H1 (cell line): ENCODE measurements around the gene CD151.

Source experiments
- ASH2L ChIP-seq: fragments of 200-600, 300-600 bp; sonication (generic); IDR thresholded peaks from one replicate; pipeline ENCODE4 v1.7.1; 2017; ENCODE audit warnings: low read length
- CTCF ChIP-seq, 3 experiments: IDR thresholded peaks; 1 replicate in 2 of 3; 2 replicates in 1 of 3; pipeline versions ENCODE4 v1.5.1 to v1.6.1; 2011; ENCODE audit warnings: low read length in 3 of 3, mild to moderate bottlenecking in 3 of 3, inconsistent platforms in 2 of 3, low read depth in 1 of 3, moderate library complexity in 1 of 3; ENCODE audit not compliant: insufficient read depth in 1 of 3; ENCODE audit errors: control extremely low read depth in 1 of 3
- EZH2 ChIP-seq: fragments of 200-600 bp; sonication (generic); IDR thresholded peaks from 2 replicates; pipeline ENCODE4 v1.7.1; 2012; ENCODE audit warnings: low read depth, mild to moderate bottlenecking, moderate library complexity, low read length, inconsistent platforms; ENCODE audit not compliant: severe bottlenecking
- MAX ChIP-seq: IDR thresholded peaks from 2 replicates; pipeline ENCODE4 v1.6.1; 2012; ENCODE audit warnings: inconsistent platforms
- PHF8 ChIP-seq: fragments of 200-600 bp; sonication (generic); conservative IDR thresholded peaks from 2 replicates; pipeline ENCODE4 v1.7.1; 2012; ENCODE audit warnings: low read depth, mild to moderate bottlenecking, inconsistent platforms, low read length, moderate library complexity
- POLR2AphosphoS5 ChIP-seq: IDR thresholded peaks from 2 replicates; pipeline ENCODE4 v1.6.1; 2011; ENCODE audit warnings: low read depth, low read length
- SIX5 ChIP-seq: IDR thresholded peaks from 2 replicates; pipeline ENCODE4 v1.6.1; 2011; ENCODE audit warnings: mild to moderate bottlenecking, low read depth, low read length
- USF2 ChIP-seq: IDR thresholded peaks from 2 replicates; pipeline ENCODE4 v1.6.1; 2011; ENCODE audit warnings: low read length, improper control_type of control experiment
- ZNF274 ChIP-seq: IDR thresholded peaks from 2 replicates; pipeline ENCODE4 v1.7.0; 2012; ENCODE audit warnings: low read length, borderline replicate concordance; ENCODE audit errors: extremely low read depth

GRCh38 chr11:794766-795633 is 37.8 kb upstream of the CD151 start:
- TF ChIP-seq MAX: no peak
- no peak for TF ChIP-seq CTCF (IDR thresholded peaks at IDR 0.05; ENCODE audit: control extremely low read depth in 1 of 3, insufficient read depth in 1 of 3, low read depth in 1 of 3, low read length in 3 of 3)
- TF ChIP-seq USF2: no peak
- TF ChIP-seq POLR2AphosphoS5: no peak
- TF ChIP-seq SIX5: no peak
- TF ChIP-seq PHF8: no peak
- no peak for TF ChIP-seq EZH2
- TF ChIP-seq ASH2L: no peak
- no peak for TF ChIP-seq ZNF274
